ENCODE data around the gene TNFRSF9.

DNA sequence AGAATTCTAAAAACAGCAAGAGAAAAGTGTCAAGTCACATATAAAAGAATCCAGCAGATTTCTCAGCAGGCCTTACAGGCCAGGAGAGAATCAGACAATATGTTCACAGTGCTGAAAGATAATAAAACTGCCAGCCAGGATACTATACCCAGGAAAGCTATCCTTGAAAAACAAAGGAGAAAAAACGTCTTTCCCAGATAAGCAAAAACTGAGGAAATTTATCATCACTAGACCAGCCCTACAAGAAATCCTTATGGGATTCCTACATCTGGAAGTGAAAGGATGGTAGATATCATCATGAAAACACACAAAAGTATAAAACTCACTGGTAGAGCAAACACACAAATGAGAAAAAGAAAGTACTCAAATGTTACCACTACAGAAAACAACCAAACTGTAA lies 62.6 kb downstream of the TNFRSF9 start:
- TF ChIP-seq POLR2A (IDR thresholded peaks at IDR 0.05) (no peak), CTCF (IDR thresholded peaks at IDR 0.05) (no peak)
